K562 (cell line): ENCODE results near the gene SP6.

Experiments used
- ARID2 ChIP-seq: fragments of 450-650 bp; IDR thresholded peaks from 2 replicates; pipeline ENCODE4 v1.6.1; 2017; ENCODE audit warnings: antibody characterized with exemption, mild to moderate bottlenecking
- NR3C1 ChIP-seq: sonication (generic); formaldehyde crosslinking; IDR thresholded peaks from 2 replicates; pipeline ENCODE4 v1.8.1; 2022; ENCODE audit warnings: missing genetic modification reagents

DNA sequence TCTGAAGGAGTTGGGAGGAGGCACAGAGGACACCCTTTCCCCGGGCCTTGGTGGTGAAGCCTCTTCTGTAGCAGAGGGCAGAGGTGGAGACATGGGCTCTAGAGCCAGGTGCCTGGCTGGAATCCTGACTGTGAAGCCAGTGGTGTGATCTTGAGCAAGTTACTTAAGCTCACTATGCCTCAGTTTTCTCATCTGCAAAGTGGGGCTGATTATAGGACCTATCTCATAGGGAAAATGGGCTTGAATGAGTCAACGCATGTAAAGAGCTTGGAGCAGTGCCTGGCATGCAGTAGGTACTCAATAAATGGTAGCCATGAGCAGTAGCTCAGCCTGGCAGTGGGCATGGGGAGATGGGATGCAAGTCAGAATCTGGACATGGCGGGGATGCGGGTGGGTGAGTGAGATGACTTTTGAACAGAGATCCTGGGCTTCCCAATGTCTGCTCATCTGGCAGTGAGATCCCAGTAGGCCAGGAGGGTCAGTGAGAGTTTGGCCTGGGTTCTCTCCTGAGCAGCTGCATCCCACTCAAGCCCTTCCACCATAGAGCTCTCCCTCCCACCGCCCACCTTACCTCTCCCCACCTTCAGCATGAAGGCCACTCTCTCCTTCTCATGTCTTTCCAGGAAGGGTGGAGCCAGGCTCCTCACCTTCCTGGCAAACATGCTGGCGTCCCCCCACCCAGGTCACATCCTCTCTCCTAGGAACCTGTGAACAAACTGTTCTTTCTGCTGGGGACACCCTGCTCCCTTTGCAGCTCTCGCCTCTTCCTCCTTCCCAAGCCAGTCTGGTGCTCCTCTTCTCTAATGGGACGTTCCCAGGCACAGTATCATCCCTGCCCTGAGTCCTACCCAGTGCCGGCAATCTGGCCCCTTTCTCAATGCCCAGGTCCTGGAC, 32.0 kb upstream of the SP6 start:
- no peak for TF ChIP-seq ARID2
- TF ChIP-seq NR3C1 (CRISPR knock-in tag) = no peak
